AG08395 (cell line): Measurements from ENCODE around the gene IFITM10.
A peak's percentile ranks its signal among the peaks of the same experiment; 100 is the strongest.

Experiments used
- DNase-seq: peaks from one replicate; pipeline ENCODE4 v3.0.0; 2012; ENCODE audit warnings: mixed read lengths, low spot score

IFITM10 gene

GRCh38 chr11:1750481-1750839 is at the start of gene IFITM10:
Gene IFITM10 (minus strand): TSS chr11:1750595. CDS start chr11:1750442, 153 bp downstream.
- DNase-seq = peak; percentile 65

- DNase-seq = no peak
Measured at GRCh38 chr11:1797391-1798125, 47.2 kb upstream of the IFITM10 start.

- DNase-seq = no peak
Measured at GRCh38 chr11:1796413-1797011, 46.1 kb upstream of the IFITM10 start.

- no peak for DNase-seq
Measured at GRCh38 chr11:1793081-1793480, 42.7 kb upstream of the IFITM10 start.

GRCh38 chr11:1792461-1792860 is 42.1 kb upstream of the IFITM10 start:
- DNase-seq = no peak

- DNase-seq = no peak
Measured at GRCh38 chr11:1791912-1792311, 41.5 kb upstream of the IFITM10 start.

- DNase-seq = peak; percentile 22
Measured at GRCh38 chr11:1786466-1786865, 36.1 kb upstream of the IFITM10 start.

GRCh38 chr11:1785749-1786413 is 35.5 kb upstream of the IFITM10 start:
- DNase-seq = peak; percentile 23

GRCh38 chr11:1784761-1785650 is 34.6 kb upstream of the IFITM10 start:
- DNase-seq = no peak

GRCh38 chr11:1783725-1784529 is 33.5 kb upstream of the IFITM10 start:
- no peak for DNase-seq

- DNase-seq = peak; percentile 18
Measured at GRCh38 chr11:1782831-1783724, 32.7 kb upstream of the IFITM10 start.

- DNase-seq = no peak
Measured at GRCh38 chr11:1782031-1782590, 31.7 kb upstream of the IFITM10 start.

GRCh38 chr11:1781593-1781975 is 31.2 kb upstream of the IFITM10 start:
- no peak for DNase-seq

GRCh38 chr11:1780700-1781592 is 30.6 kb upstream of the IFITM10 start:
- DNase-seq = no peak

GRCh38 chr11:1779806-1780699 is 29.7 kb upstream of the IFITM10 start:
- DNase-seq = no peak

- DNase-seq = no peak
Measured at GRCh38 chr11:1779034-1779805, 28.8 kb upstream of the IFITM10 start.
